Activated T-helper 2 cell treated with anti-CD3 and anti-CD28 coated beads, Interferon-gamma antibody, Interleukin-2, Interleukin-4, amounts not matched to agents 10 μg/mL and 5 μg/mL and 100 μg/mL, durations not matched to agents 14 hours and 24 hours and 36 hours (primary cell): ENCODE measurements around the gene MON1A. TPM values are rescaled to one million over a fixed set of nuclear protein-coding genes. Genes with fewer than 3 reads are reported as not detected.
A peak's percentile ranks its signal among the peaks of the same experiment; 100 is the strongest.
"Not testable (repeated sequence)": the region's sequence is repeated elsewhere in the genome, so short reads cannot be mapped to it uniquely, and the experiment has no call there.

Source experiments
- DNase-seq: peaks from one replicate; pipeline ENCODE4 v3.0.0; 2021; ENCODE audit warnings: low spot score
- H3K27ac Mint-ChIP-seq: one replicate; pipeline ENCODE4 v1.8.0; 2021; ENCODE audit warnings: mixed read lengths
- H3K27me3 Mint-ChIP-seq: one replicate; pipeline ENCODE4 v1.8.0; 2021; ENCODE audit warnings: low read depth, mixed read lengths
- H3K36me3 Mint-ChIP-seq: one replicate; pipeline ENCODE4 v1.8.0; 2021; ENCODE audit warnings: low read depth, mixed read lengths
- H3K4me1 Mint-ChIP-seq: one replicate; pipeline ENCODE4 v1.8.0; 2021; ENCODE audit warnings: low read depth, mixed read lengths
- H3K4me3 Mint-ChIP-seq: one replicate; pipeline ENCODE4 v1.8.0; 2021; ENCODE audit warnings: low read depth, mild to moderate bottlenecking, moderate library complexity, mixed read lengths
- H3K9me3 Mint-ChIP-seq: one replicate; pipeline ENCODE4 v1.8.0; 2021; ENCODE audit warnings: mixed read lengths
- intact Hi-C: fragments of 100-400 bp; cut with micrococcal nuclease; formaldehyde crosslinking; loops from one replicate; pipeline ENCODE4 v1.15.1; 2023
- total RNA-seq: library from RNA; stranded (reverse); gene quantifications from 2 replicates; pipeline ENCODE4 v1.2.3, GENCODE V29; 2022

MON1A gene
- total RNA-seq, 1 donor from 2014 or later: 15.7 TPM

DNA sequence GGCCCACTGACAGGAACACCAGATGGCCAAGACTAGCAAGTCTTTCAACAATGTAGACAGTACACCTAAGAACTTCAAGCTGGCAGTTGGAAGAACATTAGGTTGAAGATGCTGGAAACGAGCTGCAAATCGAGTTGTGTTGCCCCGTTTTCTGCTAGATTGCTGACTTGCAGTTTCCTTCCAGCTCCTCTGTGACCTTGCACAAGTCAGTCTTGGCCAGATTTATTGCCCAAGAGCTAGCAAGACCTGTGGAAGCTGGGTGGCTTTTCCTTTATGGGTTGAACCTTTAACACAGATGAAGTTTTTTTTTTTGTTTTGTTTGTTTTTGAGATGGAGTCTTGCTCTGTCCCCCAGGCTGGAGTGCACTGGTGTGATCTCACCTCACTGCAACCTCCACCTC, 7.5 kb upstream of the MON1A start:
- H3K4me1 Mint-ChIP-seq: peaks cover 7% of the 10 kb centered on the region
- no peak overlapping the region for H3K27ac Mint-ChIP-seq
- peaks cover 8% of the 10 kb centered on the region for H3K36me3 Mint-ChIP-seq
- no peaks in the 10 kb centered on the region for H3K9me3 Mint-ChIP-seq
- intact Hi-C loops: loop anchor here (10.0 kb wide), 1 partner anchor 358 kb away; the partner anchor contains the start of genes HYAL3, IFRD2 and NAA80
- H3K27me3 Mint-ChIP-seq: no peaks in the 10 kb centered on the region
- H3K4me3 Mint-ChIP-seq: no peak overlapping the region
- DNase-seq: no peak

DNA sequence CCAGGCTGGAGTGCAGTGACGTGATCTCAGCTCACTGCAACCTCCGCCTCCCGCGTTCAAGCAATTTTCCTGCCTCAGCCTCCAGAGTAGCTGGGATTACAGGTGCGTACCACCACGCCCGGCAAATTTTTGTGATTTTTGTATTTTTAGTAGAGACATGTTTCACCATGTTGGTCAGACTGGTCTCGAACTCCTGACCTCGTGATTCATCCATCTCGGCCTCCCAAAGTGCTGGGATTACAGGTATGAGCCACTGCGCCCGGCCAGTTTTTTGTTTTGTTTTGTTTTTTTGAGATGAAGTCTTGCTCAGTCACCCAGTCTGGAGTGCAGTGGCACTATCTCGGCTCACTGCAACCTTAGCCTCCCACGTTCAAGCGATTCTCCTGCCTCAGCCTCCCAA, 2.7 kb upstream of the MON1A start:
- not testable (repeated sequence) for H3K27ac Mint-ChIP-seq, H3K4me3 Mint-ChIP-seq, H3K36me3 Mint-ChIP-seq, H3K9me3 Mint-ChIP-seq, DNase-seq, H3K27me3 Mint-ChIP-seq
- peaks cover 16% of the 10 kb centered on the region for H3K4me1 Mint-ChIP-seq
- intact Hi-C loops: loop anchor here (10.0 kb wide), 1 partner anchor 363 kb away; the partner anchor contains the start of genes HYAL3, IFRD2 and NAA80

DNA sequence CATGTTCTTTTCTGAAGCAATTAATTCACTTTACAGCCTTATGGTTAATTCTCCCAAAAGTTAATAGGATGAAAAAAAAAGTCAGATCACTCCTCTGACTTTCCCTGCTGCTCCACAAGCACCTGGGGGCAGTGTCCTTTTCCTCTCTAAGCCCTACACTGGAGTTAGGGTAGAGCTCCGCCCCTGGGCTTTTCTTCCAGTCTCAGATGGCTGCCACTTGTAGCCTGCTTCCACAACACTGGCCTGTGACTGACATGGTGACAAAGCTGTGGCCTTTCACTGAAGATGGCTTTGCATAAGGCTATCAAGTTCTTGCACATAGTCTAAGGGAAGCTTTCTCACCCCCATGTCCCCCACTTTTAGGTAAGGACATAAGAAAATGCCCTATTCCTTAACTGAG, 1.3 kb upstream of the MON1A start:
- intact Hi-C loops: loop anchor here (10.0 kb wide), 1 partner anchor 364 kb away; the partner anchor contains the start of genes HYAL3, IFRD2 and NAA80
- Mint-ChIP-seq H3K9me3 (no peaks in the 10 kb centered on the region), H3K4me3 (no peak overlapping the region), H3K36me3 (no peaks in the 10 kb centered on the region), H3K27ac (no peak overlapping the region), H3K27me3 (no peaks in the 10 kb centered on the region), H3K4me1 (peaks cover 16% of the 10 kb centered on the region)
- DNase-seq: no peak

DNA sequence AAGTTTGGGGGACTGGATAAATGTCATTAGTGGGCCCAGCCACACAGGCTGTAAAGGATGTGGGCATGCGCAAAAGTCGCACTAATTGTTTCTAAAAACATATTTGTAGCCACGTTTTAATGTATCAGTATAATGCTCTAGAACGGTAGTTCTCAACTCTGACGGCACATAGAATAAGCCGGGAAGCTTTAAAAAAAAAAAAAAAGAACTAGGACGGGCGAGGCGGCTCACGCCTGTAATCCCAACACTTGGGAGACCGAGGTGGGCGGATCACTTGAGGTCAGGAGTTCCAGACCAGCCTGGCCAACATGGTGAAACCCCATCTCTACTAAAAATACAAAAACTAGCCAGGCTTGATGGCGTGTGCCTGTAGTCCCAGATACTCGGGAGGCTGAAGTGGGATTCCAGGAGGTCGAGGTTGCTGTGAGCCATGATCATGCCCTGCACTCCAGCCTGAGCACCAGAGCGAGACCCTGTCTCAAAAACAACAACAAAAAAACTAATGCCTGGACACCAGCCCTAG, 618 bp upstream of the MON1A start:
- Mint-ChIP-seq H3K27ac (peak overlapping the region; percentile 36), H3K27me3 (no peaks in the 10 kb centered on the region), H3K9me3 (no peaks in the 10 kb centered on the region), H3K4me1 (peaks cover 16% of the 10 kb centered on the region), H3K36me3 (no peaks in the 10 kb centered on the region), H3K4me3 (peak overlapping the region; percentile 90)
- intact Hi-C loops: loop anchor here (10.0 kb wide), 1 partner anchor 365 kb away; the partner anchor contains the start of genes HYAL3, IFRD2 and NAA80
- DNase-seq: no peak

DNA sequence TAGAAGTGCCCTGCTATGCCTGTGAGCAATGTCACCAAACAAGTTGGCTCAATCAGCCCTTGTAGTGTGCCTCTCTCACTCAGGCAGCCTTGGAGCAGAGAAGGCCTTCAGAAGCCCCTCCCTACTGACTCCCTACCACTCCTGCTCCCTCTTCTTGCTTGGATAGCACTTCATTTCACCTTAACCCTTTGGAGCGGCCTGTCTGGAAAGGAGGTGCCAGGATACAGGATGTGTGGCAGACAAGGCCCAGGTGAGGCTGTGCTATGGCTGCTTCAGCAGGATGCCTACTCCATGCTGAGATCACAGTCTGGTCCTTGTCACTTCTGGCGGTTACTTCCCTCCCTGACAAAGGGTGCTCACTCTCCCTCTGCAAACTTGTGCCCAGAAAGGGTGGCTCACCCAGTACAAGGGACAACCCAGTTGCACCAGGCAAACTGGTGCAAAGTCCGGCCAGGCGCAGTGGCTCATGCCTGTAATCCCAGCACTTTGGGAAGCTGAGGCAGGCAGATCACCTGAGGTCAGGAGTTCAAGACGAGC, 1.1 kb downstream of the MON1A start:
- no peak for DNase-seq
- intact Hi-C loops: loop anchor here (1.0 kb wide), 1 partner anchor 12 kb away; the partner anchor contains the start of gene RBM6
- Mint-ChIP-seq H3K27ac (no peak overlapping the region), H3K4me1 (peaks cover 16% of the 10 kb centered on the region), H3K27me3 (no peaks in the 10 kb centered on the region), H3K36me3 (no peaks in the 10 kb centered on the region), H3K9me3 (no peaks in the 10 kb centered on the region), H3K4me3 (peak overlapping the region; percentile 90)

DNA sequence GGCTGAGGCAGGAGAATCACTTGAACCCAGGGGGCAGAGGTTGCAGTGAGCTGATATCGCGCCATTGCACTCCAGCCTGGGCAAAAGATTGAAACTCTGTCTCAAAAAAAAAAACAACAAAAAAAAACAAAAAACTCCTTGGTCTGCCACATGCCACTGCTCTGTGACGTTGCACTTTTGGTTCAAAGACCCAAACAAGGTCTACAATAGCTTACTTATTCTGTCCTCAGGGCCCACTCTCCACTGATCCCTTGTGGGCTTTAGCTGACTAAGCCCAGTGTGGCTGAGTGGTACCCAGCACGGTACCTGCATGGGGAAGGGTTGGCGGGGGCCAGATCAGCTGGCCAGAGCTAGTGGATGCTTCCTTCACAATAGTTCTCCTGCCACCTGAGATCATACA, 1.8 kb downstream of the MON1A start:
- intact Hi-C loops: no loop called here
- H3K27ac Mint-ChIP-seq: no peak overlapping the region
- DNase-seq: no peak
- peaks cover 16% of the 10 kb centered on the region for H3K4me1 Mint-ChIP-seq
- no peaks in the 10 kb centered on the region for H3K9me3 Mint-ChIP-seq
- H3K36me3 Mint-ChIP-seq: no peaks in the 10 kb centered on the region
- no peaks in the 10 kb centered on the region for H3K27me3 Mint-ChIP-seq
- H3K4me3 Mint-ChIP-seq: peak overlapping the region; percentile 33

DNA sequence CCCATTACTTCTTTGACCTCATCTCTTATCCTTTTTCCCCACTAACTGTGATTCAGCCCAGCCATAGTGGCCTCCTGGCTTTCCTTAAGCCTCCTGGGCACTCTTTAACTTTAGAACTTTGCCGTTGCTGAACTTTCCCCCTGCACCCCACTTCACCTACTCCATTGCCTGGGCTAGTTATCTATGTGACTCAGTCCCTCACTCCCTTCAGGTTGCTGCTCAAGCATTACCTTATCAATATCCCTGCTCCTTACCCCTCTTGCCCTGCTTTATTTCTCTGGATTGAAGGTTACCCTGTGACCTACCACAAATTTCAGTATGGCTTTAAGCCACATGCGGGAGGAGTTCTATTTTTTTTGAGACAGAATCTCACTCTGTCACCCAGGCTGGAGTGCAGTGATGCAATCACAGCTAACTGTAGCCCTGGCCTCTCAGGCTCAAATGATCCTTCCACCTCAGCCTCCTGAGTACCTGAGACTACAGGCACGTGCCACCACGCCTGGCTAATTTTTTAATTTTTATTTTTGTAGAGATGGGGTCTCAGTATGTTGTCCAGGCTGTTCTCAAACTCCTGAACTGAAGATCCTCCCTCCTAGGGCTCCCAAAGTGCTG, 3.4 kb downstream of the MON1A start:
- Mint-ChIP-seq H3K27ac (no peak overlapping the region), H3K9me3 (no peaks in the 10 kb centered on the region), H3K4me1 (peaks cover 16% of the 10 kb centered on the region), H3K36me3 (no peaks in the 10 kb centered on the region), H3K4me3 (no peak overlapping the region), H3K27me3 (no peaks in the 10 kb centered on the region)
- DNase-seq: no peak
- intact Hi-C loops: no loop called here

DNA sequence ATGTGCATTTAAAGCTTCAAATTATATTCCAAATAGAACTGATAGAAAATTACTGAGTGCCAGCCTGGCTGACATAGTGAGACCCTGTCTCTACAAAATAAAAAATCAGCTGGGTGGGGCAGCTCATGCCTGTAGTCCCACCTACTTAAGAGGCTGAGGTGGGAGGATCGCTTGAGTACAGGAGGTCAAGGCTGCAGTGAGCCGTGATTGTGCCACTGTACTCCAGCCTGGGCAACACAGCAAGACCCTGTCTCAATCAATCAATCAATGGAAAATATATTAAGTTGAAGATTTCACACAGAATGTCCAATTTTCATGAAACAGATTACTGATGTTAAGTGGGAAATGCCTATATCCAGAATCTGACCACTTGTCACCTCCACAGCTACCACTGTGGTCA, 4.1 kb downstream of the MON1A start:
- no peak overlapping the region for H3K27ac Mint-ChIP-seq
- H3K4me1 Mint-ChIP-seq: peaks cover 16% of the 10 kb centered on the region
- intact Hi-C loops: no loop called here
- no peak overlapping the region for H3K4me3 Mint-ChIP-seq
- no peaks in the 10 kb centered on the region for H3K9me3 Mint-ChIP-seq
- H3K36me3 Mint-ChIP-seq: no peaks in the 10 kb centered on the region
- no peaks in the 10 kb centered on the region for H3K27me3 Mint-ChIP-seq
- DNase-seq: no peak

DNA sequence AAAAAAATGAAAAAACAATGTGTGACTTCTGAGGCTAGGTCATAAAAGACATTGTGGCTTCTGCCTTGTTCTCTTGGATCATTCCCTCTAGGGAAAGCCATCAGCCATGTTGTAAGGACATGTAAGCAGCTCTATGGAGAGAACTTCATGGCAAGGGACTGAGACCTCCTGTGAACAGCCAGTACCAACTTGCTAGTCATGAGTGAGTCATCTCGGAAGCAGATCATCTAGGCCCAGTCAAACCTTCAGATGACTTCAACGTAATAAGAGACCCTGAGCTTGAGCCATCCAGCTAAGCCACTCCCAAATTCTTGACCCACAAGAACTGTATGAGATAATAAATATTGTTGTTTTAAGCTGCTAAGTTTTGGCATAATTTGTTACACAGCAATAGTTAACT, 4.9 kb downstream of the MON1A start:
- Mint-ChIP-seq H3K4me1 (peaks cover 11% of the 10 kb centered on the region), H3K36me3 (no peaks in the 10 kb centered on the region), H3K27me3 (no peaks in the 10 kb centered on the region), H3K27ac (no peak overlapping the region), H3K9me3 (no peaks in the 10 kb centered on the region), H3K4me3 (no peak overlapping the region)
- intact Hi-C loops: no loop called here
- DNase-seq: no peak

DNA sequence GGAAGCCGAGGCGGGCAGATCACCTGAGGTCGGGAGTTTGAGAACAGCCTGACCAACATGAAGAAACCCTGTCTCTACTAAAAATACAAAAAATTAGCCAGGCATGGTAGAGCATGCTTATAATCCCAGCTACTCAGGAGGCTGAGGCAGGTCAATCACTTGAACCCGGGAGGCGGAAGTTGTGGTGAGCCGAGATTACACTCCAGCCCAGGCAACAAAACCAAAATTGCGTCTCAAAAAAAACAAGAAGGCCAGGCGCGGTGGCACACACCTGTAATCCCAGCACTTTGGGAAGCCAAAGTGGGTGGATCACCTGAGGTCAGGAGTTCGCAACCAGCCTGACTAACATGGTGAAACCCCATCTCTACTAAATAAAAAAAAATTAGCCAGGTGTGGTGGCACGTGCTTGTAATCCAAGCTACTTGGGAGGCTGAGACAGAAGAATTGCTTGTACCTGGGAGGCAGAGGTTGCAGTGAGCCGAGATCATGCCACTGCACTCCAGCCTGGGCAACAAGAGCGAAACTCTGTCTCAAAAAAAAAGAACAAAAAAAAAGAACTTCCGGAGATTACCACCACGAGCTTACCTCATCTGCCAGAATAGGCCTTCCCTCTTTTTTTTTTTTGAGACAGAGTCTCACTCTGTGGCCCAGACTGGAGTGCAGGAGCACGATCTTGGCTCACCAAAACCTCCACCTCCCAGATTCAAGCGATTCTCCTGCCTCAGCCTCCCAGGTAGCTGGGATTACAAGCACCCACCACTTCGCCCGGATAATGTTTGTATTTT, 11.6 kb downstream of the MON1A start:
- H3K36me3 Mint-ChIP-seq, intact Hi-C loops, H3K4me1 Mint-ChIP-seq, H3K27me3 Mint-ChIP-seq, DNase-seq, H3K4me3 Mint-ChIP-seq, H3K9me3 Mint-ChIP-seq, H3K27ac Mint-ChIP-seq: not testable (repeated sequence)

DNA sequence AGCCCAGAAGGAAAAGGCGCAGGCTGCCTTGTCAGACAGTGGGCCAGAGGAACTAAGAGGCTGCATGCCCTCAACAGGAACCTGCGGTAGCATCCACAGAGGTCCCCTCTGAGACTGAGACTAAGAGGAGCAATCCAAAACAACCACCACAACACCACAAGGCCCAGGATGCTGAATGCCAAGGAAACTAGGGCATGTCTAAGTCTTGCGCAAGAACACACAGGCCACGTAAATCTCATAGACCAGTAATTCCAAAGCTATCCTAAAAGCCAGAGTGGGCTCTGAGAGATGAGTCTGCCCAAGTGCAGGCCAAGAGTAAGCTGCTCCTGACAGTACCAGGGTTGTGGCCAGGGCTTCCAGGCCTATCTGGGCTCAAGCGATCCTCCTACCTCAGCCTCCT, 12.9 kb downstream of the MON1A start:
- Mint-ChIP-seq H3K36me3 (peaks cover 10% of the 10 kb centered on the region), H3K9me3 (no peaks in the 10 kb centered on the region), H3K27ac (no peak overlapping the region), H3K27me3 (no peaks in the 10 kb centered on the region), H3K4me1 (no peaks in the 10 kb centered on the region), H3K4me3 (no peak overlapping the region)
- no peak for DNase-seq
- intact Hi-C loops: no loop called here

DNA sequence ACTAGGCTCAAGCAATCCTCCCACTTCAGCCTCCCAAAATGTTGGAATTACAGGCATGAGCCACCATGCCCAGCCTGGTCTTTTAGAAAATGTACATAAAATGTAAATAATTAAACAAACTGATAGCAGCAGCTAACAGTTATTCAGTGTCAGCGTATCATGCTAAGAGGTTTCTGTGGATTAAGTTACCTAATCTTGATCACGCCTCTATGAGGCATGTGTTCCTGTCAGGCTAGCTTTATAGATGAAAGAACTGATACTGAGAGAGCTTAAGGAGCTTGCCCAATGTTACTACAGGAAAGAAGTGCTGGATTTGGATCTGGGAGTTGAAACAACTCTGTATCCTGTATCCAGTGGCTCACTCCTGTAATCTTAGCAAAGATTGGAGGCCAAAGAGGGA, 14.7 kb downstream of the MON1A start:
- intact Hi-C loops: no loop called here
- DNase-seq: no peak
- no peak overlapping the region for H3K4me3 Mint-ChIP-seq
- no peaks in the 10 kb centered on the region for H3K27me3 Mint-ChIP-seq
- no peaks in the 10 kb centered on the region for H3K4me1 Mint-ChIP-seq
- H3K9me3 Mint-ChIP-seq: no peaks in the 10 kb centered on the region
- H3K36me3 Mint-ChIP-seq: peaks cover 18% of the 10 kb centered on the region
- H3K27ac Mint-ChIP-seq: no peak overlapping the region

DNA sequence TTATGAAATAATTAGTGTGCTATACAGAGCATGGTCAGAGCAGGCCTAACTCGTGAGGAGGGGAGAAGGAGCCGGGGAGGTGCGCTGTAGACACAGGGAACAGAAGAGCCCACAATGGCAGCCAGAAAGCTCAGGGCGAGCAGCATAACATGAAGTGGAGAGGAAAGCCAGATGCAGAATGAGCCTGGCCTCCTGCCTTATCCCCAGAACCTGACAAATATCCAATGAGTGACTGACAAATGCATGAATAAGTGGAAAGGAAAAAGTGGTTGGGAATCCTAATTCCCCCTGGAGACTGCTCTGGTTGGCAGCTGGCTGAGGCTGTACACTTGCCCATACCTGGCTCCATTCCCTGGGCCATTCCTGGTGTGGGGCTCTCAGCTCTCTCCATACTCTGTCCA, 16.7 kb downstream of the MON1A start:
- H3K27me3 Mint-ChIP-seq: no peaks in the 10 kb centered on the region
- DNase-seq: no peak
- H3K9me3 Mint-ChIP-seq: no peaks in the 10 kb centered on the region
- intact Hi-C loops: no loop called here
- H3K36me3 Mint-ChIP-seq: peaks cover 20% of the 10 kb centered on the region
- no peak overlapping the region for H3K4me3 Mint-ChIP-seq
- no peak overlapping the region for H3K27ac Mint-ChIP-seq
- H3K4me1 Mint-ChIP-seq: no peaks in the 10 kb centered on the region
